Stimulated activated CD8-positive, alpha-beta memory T cell treated with anti-CD3 and anti-CD28 coated beads, Interleukin-7, amount 100 ng/mL, for 1 hour (primary cell): ENCODE results near the gene FSTL4.

Experiments used
- DNase-seq, 2 donors: peaks; one replicate each; pipeline ENCODE4 v3.0.0-alpha.2; 2020; ENCODE audit warnings: low read depth in 2 of 2

Gene FSTL4

GRCh38 chr5:133323494-133324457 is 288.6 kb downstream of the FSTL4 start:
- no peak for DNase-seq

GRCh38 chr5:133322743-133323142 is 289.6 kb downstream of the FSTL4 start:
- DNase-seq = no peak

DNA sequence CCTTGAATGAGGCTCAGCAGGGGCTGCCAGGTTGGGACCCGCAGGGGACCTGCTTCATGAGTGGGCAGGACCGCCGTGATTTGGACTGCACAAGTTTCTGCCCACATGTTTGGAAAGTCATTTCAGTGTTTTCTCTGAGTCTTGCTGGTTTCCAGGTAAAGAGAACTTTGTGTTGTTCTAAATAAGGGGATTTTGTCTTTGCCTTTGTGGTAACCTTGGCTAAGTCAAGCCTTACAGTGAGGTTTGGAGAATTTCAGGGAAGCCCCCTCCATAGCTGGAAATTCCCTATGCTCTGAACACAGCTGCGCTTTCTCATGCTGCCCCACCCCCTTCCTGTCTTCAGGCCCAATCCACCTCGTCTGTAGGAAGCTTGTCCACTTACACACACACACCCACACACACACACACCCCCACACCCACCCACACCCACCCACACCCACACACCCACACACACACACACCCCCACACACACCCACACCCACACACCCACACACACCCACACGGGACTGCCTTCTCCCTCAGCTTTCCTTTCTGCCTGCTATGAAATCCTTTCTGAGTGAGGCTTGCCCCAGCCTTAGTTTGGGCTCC is 290.4 kb downstream of the FSTL4 start:
- no peak for DNase-seq

GRCh38 chr5:133321286-133321832 is 291.0 kb downstream of the FSTL4 start:
- no peak for DNase-seq

GRCh38 chr5:133319905-133320520 is 292.3 kb downstream of the FSTL4 start:
- DNase-seq = no peak

GRCh38 chr5:133319244-133319643 is 293.1 kb downstream of the FSTL4 start:
- DNase-seq = no peak

DNA sequence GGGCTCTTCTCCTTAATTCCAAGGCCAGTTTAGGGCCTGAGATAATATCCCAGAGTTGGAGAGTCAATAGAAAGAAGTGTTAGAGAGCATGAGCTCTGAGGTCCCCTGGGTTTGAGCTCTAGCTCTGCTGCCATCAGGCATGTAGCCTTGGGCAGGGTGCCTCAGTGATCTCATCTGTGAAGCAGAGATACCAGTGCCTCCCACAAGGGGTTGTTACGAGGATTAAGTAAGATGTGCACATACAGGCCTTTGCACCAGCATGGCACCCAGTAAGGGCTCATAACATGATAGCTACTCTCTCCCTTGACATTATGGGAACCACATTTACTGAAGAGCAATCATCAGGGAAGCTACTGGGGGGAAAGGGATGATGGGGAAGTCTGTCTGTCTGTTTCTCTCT is 294.8 kb downstream of the FSTL4 start:
- DNase-seq = no peak

GRCh38 chr5:133316346-133317343 is 295.7 kb downstream of the FSTL4 start:
- DNase-seq = no peak

- DNase-seq = no peak
These were observed 298.3 kb downstream of the FSTL4 start for GRCh38 chr5:133314086-133314485.

GRCh38 chr5:133311176-133311575 is 301.2 kb downstream of the FSTL4 start:
- DNase-seq = no peak

- DNase-seq = no peak
These were observed 302.2 kb downstream of the FSTL4 start for GRCh38 chr5:133309984-133310621.

DNA sequence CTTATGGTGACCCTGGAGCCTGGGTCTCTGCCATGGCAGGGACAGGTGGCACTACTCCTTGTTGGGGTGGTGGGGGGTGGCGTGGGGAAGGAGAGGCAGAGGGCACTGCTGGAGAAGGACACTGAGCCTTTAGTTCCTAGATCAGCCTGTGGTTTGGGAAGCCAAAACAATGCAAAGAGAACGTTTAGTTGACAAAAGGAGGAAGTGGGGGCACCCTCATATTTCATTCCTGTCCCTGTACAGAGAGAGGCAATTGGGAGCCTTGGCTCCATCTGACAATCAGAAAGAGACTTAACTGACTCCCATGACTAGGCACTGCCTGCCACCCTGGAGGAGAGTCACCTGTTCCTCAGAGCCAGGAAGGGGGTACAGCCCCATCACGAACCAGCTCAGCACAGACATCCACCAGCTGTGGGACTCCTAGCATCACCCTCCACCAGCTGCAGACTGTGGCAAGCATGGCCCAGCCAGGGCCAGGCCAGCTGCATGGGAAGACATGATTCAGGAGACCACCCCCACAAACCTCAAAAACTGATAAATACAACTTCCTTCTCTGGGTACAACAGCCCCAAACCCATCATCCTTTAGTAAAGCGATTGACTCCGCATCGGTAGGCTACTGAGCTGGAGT is 303.1 kb downstream of the FSTL4 start:
- DNase-seq = no peak

GRCh38 chr5:133307275-133307674 is 305.1 kb downstream of the FSTL4 start:
- no peak for DNase-seq

DNA sequence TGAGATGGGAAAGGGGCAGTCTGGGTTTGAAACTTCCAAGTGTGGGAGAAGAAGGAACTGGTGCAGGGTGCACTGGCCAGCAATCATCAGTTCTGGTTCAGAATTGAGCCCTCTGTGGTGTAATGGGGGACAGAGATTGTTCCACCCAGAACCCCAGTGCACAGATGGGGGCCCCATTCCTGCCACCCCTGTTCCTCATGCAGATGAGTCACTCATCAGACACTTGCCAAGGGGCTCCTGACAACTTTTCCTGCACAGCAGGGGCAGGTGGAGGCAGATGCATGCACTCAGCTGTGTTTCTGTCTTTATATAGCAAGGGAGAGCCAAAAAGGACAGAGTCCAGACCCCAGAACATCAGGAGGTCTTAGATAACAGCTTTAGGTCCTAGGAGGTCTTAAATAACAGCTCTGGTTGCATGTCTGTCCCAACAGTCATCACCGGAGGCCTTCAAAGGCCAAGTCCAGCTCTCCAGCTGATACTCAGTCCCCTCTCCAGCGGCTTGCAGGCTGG is 307.6 kb downstream of the FSTL4 start:
- DNase-seq = no peak

GRCh38 chr5:133304178-133304577 is 308.2 kb downstream of the FSTL4 start:
- DNase-seq = no peak

- no peak for DNase-seq
These were observed 309.0 kb downstream of the FSTL4 start for GRCh38 chr5:133303298-133303697.

- DNase-seq = no peak
These were observed 312.6 kb downstream of the FSTL4 start for GRCh38 chr5:133299728-133300127.

DNA sequence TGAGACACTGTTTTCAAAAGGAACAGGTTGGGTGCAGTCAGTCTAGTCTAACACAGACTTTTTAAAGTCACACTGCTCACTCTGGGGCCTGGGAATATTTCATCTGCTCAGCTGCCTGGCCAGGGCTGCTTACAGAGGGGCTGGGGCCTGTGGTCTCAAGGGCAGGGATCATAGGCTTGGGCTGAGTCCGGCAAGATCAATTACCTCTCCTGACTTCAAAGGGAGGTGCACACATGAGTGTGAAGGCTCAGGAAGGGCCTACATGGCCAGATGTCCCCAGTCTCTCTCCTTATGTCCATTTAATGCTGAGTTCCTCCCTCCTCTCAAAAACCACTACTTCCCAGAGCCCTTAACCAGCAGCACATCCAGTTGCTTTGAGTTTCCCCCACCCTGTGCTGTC is 313.3 kb downstream of the FSTL4 start:
- DNase-seq = no peak

- DNase-seq = no peak
These were observed 313.9 kb downstream of the FSTL4 start for GRCh38 chr5:133298447-133298846.

GRCh38 chr5:133297293-133297692 is 315.0 kb downstream of the FSTL4 start:
- DNase-seq = no peak
